OCI-LY3 (cell line): Measurements from ENCODE around the gene TSPAN9.

Experiments used
- EZH2phosphoT487 ChIP-seq: fragments of 200-600 bp; shearing (Covaris generic); IDR thresholded peaks from 2 replicates; pipeline ENCODE4 v1.6.1; 2018; ENCODE audit warnings: antibody characterized with exemption, mixed run types, low read depth
- TF ChIP-seq, protein P1 (sequence below): fragments of 200-600, 300-600 bp; sonication (generic); IDR thresholded peaks from 2 replicates; pipeline ENCODE4 v1.5.1; 2014; ENCODE audit warnings: antibody characterized with exemption, low read length, low read depth

DNA sequence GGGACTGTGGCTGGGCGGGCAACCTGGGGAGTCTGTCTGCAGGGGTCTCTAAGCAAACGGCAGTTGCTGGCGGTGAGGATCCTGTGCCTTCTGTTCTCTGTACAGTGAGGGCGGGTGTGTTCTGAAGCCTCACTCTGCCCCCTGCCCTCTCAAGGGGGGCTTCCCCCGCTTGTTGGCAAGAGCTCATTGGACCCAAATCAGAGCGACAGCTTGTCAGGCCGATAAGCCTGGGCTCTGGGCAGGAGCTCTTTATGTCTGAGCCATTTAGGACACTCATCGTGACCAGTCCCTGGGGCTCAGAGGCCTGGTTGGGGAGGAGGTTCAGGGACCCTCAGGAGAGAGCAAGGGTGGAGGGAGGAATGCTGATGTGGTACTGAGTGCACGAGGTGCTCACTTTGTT is 136.0 kb downstream of the TSPAN9 start:
- TF ChIP-seq, protein P1, sequence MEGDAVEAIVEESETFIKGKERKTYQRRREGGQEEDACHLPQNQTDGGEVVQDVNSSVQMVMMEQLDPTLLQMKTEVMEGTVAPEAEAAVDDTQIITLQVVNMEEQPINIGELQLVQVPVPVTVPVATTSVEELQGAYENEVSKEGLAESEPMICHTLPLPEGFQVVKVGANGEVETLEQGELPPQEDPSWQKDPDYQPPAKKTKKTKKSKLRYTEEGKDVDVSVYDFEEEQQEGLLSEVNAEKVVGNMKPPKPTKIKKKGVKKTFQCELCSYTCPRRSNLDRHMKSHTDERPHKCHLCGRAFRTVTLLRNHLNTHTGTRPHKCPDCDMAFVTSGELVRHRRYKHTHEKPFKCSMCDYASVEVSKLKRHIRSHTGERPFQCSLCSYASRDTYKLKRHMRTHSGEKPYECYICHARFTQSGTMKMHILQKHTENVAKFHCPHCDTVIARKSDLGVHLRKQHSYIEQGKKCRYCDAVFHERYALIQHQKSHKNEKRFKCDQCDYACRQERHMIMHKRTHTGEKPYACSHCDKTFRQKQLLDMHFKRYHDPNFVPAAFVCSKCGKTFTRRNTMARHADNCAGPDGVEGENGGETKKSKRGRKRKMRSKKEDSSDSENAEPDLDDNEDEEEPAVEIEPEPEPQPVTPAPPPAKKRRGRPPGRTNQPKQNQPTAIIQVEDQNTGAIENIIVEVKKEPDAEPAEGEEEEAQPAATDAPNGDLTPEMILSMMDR: no peak
- no peak for TF ChIP-seq EZH2phosphoT487
